Fibroblast of lung (primary cell): ENCODE results near the gene NRIP3.

Source experiments
- EZH2 ChIP-seq: IDR thresholded peaks from 2 replicates; pipeline ENCODE4 v1.5.1; 2012; ENCODE audit warnings: low read length, control low read depth, mild to moderate bottlenecking; ENCODE audit errors: missing control alignments
- TF ChIP-seq, protein P1 (sequence below), 2 donors: IDR thresholded peaks in 1 of 2; conservative IDR thresholded peaks in 1 of 2; 1 replicate in 1 of 2; 2 replicates in 1 of 2; pipeline ENCODE4 v1.5.1; 2011 to 2012; ENCODE audit warnings: low read length in 2 of 2, control low read depth in 1 of 2, inconsistent platforms in 1 of 2, low read depth in 1 of 2, mild to moderate bottlenecking in 1 of 2

DNA sequence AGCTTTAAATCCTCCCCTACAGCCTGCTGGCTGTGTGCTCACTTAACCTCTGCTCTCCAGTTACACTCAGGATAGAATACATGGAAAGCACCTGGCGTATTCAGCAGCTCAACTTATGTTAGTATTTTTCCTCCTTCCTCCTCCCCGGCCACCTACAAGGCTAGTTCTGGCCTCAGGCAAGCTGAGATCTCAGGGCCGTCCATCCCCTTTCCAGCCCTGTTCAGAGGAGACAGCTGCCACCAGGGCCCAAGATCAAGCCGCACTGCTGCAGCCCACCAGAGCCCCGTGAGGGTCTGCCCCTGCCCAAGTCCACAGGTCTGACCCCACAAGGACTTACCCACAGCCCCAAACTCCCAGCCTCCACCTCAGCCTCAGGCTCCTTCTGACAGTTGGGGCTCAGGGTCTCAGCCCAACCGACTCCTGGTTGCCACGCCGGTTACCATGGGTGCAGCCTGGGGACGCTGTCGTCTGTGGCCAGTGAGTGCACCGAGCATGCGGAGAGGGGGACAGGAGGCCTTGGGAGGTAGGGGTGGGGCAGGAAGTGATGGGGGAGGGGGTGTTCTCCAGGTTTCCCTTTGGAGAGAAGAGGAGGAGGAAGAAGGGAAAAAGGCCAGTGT lies 71.1 kb downstream of the NRIP3 start, which contains the start of gene C11orf16:
- no peak for TF ChIP-seq EZH2
- TF ChIP-seq, protein P1, sequence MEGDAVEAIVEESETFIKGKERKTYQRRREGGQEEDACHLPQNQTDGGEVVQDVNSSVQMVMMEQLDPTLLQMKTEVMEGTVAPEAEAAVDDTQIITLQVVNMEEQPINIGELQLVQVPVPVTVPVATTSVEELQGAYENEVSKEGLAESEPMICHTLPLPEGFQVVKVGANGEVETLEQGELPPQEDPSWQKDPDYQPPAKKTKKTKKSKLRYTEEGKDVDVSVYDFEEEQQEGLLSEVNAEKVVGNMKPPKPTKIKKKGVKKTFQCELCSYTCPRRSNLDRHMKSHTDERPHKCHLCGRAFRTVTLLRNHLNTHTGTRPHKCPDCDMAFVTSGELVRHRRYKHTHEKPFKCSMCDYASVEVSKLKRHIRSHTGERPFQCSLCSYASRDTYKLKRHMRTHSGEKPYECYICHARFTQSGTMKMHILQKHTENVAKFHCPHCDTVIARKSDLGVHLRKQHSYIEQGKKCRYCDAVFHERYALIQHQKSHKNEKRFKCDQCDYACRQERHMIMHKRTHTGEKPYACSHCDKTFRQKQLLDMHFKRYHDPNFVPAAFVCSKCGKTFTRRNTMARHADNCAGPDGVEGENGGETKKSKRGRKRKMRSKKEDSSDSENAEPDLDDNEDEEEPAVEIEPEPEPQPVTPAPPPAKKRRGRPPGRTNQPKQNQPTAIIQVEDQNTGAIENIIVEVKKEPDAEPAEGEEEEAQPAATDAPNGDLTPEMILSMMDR (conservative IDR thresholded peaks at IDR 0.05 in 1 of 2, IDR thresholded peaks at IDR 0.05 in 1 of 2; ENCODE audit: low read depth in 1 of 2, low read length in 2 of 2), result no peak
